Stimulated activated CD4-positive, alpha-beta T cell treated with anti-CD3 and anti-CD28 coated beads, Interleukin-1b, Interleukin-23, amount 100 ng/mL, for 24 hours (primary cell): ENCODE results near the gene NCS1.

Source experiments
- DNase-seq, 4 experiments: peaks; one replicate each; pipeline ENCODE4 v3.0.0-alpha.2; 2020; ENCODE audit warnings: low read depth in 4 of 4, low spot score in 1 of 4

NCS1 gene

GRCh38 chr9:130211548-130212226 is 39.5 kb downstream of the NCS1 start:
- DNase-seq, result no peak

GRCh38 chr9:130212543-130213297 is 40.5 kb downstream of the NCS1 start:
- DNase-seq, result no peak

GRCh38 chr9:130213911-130214761 is 41.9 kb downstream of the NCS1 start:
- no peak for DNase-seq

- DNase-seq, result no peak
Observed at GRCh38 chr9:130214776-130215340, 42.7 kb downstream of the NCS1 start.

GRCh38 chr9:130215341-130216119 is 43.3 kb downstream of the NCS1 start:
- no peak for DNase-seq

GRCh38 chr9:130217838-130218237 is 45.6 kb downstream of the NCS1 start:
- no peak for DNase-seq

- no peak for DNase-seq
Observed at GRCh38 chr9:130219661-130220096, 47.5 kb downstream of the NCS1 start.

GRCh38 chr9:130220352-130220751 is 48.1 kb downstream of the NCS1 start:
- DNase-seq, result no peak

- DNase-seq, result no peak
Observed at GRCh38 chr9:130222833-130223232, 50.6 kb downstream of the NCS1 start.

GRCh38 chr9:130225071-130225470 is 52.9 kb downstream of the NCS1 start:
- no peak for DNase-seq

- DNase-seq, result no peak
Observed at GRCh38 chr9:130225586-130225985, 53.4 kb downstream of the NCS1 start.

- DNase-seq, result no peak
Observed at GRCh38 chr9:130226112-130226511, 53.9 kb downstream of the NCS1 start.

GRCh38 chr9:130227833-130228232 is 55.6 kb downstream of the NCS1 start:
- DNase-seq, result no peak

GRCh38 chr9:130229759-130230158 is 57.6 kb downstream of the NCS1 start:
- DNase-seq, result no peak

GRCh38 chr9:130230631-130231030 is 58.4 kb downstream of the NCS1 start:
- DNase-seq, result no peak

GRCh38 chr9:130232899-130233586 is 60.8 kb downstream of the NCS1 start:
- no peak for DNase-seq

- no peak for DNase-seq
Observed at GRCh38 chr9:130233587-130233945, 61.4 kb downstream of the NCS1 start.

GRCh38 chr9:130234340-130235260 is 62.4 kb downstream of the NCS1 start:
- DNase-seq, result no peak
